T1000 (cell line): ENCODE measurements around the gene TLE2.
"Not testable (repeated sequence)": the region's sequence is repeated elsewhere in the genome, so short reads cannot be mapped to it uniquely, and the experiment has no call there.

Source experiments
- DNase-seq: peaks from one replicate; lab custom pipeline; 2025; ENCODE audit warnings: mixed read lengths; lab: John Stamatoyannopoulos, UW

TLE2 gene

DNA sequence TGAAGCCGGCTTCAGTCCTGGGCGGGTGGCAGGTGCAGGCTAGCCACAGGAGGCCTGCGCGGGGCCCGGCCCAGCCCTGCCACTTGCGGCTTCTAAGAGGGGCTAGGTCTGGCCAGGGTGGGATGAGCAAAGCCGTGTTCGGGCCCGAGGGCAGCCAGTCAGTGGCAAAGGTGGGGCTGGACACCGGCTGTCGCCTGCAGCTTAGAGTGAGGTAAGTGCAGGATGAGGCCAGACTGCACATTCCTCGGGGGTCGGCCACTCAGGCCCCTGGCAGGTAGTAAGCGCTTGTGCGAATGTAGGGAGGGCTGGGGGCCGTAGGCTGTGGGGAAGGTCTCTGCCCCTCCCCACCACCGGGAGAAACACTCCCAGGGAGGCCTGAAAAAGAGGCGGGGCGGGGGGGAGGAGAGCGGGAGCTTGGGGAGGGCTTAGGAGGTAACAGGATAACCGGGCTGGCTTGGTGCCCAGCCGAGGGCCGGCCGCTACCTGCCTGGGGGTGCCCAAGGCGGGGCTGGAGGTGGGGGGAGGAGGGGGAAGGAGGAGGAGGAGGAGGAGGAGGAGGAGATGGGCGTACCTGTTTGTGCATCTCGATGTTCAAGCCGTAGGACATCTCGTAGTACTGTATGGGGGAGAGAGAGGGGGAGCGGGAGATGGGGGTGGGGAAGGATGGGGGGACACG, 26.8 kb upstream of the TLE2 start:
- no peak for DNase-seq

DNA sequence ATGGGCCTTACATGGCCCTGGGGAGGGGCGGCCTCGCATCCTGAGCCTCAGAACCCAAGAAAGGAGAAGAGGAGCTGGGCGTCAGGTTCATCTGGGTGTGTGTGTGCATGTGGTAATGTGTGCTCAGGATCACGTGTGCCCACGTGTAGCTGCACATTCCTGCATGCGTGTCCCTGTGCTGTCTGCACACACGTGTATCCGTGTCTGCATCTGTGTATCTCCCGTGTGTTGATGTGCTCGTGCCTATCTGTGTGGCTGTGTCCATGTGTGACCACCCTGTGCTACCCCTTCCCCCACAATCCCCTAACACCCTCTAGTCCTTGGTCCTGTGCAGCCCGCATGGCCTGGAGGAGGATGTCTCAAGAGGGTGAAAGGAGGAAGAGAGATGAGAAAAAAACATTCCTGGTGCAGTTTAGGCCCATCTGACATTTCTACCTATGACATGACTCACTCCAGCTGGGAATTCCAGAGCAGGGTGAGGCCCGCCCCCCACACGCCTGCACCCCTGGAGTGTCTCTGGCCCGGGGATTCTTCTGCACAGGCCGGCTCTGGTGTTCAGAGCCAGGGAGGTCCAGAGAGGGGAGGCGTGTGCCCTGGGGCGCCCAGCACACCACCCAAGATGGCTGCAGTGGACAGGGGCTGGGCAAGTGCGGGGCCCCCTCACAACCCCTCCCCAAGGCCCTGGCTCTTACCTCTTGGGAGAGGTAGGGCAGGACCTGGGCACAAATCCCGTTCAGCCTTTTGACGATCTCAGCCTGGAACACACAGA, 26.1 kb upstream of the TLE2 start:
- DNase-seq = no peak

DNA sequence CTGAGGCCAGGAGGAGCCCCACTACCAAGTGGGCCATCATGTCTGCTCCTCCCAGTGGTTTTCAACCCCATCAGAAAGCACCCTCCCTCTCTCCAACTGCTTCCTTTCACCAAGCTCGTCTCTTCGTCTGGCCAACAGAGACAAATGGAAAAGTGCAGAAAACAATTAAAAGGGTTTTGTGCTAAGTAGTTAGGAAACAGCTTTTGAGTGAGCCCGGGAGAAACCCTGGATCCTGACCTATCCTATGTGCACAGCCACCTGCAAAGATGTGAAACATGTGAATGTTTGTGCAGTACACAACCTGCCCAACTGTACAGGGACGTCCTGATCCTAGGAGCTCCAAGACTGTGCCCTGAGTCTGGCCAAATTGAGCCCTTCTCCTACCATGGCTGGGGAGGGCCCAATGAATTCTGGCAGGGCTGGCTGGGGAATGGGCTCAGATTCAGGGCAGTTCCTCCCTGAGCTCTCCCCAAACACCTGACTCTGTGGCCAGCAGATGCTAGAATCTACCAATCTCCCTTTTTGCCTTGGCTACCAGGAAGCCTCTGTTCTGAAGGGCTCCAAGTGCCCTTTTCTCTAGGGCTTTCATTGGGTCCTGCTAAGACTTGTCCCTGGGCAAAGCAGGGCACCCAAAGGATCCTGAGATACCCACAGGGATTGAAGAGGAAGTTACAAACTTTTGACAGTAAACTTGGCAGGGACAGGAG, 25.3 kb upstream of the TLE2 start:
- no peak for DNase-seq

DNA sequence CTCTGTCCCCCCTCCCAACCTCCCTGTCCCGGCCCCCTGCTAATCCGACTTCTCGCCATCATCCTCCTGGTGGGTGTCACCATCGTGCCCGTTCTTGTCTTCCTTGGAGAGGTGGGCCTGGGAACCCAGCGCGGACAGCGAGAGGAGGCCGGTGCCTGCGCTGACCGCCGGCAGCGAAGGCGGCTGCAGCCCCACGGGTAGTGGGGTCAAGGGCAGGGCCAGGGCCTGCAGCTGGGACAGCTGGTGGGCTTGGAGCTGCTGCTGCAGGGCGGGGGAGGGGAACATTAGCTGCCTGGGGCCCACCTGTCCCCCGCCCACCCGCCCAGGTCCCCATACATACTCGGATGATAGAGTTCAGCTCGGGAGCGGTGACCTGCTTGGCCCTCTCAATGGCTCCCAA, 24.7 kb upstream of the TLE2 start:
- DNase-seq = no peak

DNA sequence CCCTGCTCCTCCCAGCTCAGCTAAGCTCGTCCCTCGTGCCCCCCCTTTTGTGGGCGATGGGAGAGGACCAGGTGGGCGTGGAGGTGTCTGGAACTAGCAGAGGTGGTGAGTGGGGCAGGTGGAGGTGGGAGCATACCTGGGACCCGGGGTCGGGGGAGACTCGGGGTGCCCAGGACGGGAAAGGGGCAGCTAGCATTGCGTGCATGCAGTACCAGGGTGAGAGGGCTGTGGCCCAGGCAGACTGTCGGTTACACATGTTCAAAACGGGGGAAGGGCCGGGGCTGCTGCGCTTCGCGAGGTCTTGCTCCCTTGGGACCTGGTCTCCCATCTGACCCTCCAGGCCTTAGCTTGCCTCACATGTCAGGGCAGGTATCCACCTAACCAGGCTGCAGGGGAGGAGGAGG, 24.1 kb upstream of the TLE2 start:
- no peak for DNase-seq

DNA sequence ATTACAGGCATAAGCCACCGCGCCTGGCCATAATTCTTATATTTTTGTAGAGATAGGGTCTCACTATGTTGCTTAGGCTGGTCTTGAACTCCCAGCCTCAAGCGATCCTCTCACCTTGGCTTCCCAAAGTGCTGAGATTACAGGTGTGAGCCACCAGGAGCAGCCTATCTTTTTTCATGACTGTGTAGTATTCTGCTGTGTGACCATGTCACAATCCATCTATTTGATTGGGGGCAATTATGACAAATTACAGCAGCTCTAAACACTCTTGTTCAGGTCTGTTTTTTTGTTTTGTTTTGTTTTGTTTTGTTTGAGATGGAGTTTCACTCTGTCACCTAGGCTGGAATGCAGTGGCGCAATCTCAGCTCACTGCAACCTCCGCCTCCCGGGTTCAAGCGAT, 20.9 kb upstream of the TLE2 start:
- DNase-seq = not testable (repeated sequence)

DNA sequence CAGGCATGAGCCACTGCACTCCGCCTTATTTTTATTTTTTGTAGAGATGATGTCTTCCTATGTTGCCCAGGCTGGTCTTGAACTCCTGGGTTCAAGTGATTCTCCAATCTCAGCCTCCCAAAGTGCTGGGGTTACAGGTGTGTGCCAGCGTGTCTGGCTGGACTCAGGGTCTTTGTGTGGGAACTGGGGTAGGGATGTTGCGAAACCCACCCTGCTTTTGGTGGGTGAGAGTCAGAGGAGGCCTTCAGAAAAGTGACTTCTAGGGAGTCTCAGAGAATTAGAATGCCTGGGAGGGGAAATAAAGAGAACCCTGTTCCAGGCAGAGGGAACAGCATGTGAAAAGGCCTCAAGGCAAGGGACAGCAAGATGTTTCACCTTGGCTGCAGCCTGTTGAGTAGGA, 20.0 kb upstream of the TLE2 start:
- DNase-seq = no peak

DNA sequence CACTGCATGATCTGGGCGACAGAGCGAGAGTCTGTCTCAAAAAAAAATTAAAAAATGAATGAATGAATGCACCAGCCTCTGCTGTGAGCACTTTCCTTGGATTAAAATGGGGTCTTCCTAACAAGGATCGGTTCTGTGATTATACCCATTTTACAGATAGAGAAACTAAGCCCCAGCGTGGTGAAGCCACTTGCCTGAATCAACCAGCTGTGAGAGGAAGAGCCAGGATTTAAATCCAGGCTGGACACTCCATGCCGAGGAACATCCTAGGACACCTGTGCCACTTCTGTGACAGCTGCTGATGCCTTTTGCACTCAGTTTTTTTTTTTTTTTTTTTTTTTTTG, 19.1 kb upstream of the TLE2 start:
- DNase-seq = no peak

DNA sequence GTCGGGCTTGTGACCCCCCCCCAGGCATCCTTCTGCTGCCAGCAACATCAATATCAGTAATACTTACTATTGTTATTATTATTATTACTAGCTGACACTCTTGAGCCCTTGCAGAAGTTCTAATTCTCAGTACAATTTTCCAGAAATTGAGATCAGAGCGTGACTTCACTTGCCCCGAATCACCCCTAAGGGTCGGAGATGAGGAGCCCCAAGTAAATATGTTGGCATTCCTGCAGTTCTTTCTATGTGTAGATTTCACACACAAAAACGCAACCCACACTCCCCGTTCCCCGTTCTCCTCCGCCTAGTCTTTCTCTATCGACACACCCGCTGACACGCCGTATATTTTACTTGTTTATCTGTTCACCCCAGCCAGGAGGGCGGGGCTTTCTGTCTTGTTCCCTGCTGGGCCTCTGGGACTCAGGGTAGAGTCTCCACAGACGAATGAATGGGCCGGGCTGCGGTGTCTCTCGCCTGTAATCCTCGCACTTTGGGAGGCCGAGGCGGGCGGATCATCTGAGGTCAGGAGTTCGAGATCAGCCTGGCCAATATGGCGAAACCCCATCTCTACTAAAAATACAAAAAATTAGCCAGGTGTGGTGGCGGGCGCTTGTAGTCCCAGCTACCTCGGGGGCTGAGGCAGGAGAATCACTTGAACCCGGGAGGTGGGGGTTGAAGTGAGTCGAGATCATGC, 18.6 kb upstream of the TLE2 start:
- DNase-seq = peak; percentile 21

DNA sequence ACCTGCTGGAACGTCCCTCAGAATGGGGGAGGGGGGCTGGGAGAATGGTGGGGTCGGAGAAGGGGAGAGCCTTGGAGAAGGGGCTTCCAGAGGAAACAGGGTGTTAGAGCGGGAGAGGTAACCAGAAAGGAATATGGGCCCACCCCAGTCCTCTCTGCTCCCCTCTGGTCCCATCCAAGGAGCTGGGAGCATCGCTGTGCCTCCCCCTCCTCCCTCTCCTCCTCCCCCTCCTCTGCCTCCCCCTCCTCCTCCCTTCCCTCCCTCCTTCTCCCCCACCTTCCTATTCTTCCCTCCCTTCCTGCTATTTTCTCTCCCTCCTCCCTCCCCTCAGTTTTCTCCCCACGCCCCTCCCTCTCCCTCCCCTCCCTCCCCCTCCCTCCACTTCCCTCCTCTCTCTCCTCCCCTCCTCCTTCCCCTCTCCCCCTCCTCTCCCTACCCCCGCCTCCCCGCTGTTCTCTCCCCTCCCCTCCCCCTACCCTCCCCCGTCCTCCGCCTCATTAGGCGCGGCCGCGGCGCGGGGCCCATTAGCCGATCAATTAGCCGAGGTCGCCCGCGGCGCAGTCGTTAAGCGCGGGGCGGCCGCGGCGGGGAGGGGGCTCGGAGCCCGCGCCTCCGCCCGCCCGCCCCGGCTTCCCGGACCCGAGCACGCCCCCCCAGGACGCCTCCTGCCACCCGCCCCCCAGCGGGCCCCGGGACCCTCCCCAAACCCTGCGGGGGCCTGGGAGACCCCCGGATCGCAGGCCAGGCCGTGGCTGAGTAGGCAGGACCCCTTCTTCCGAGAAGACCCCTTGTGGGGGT, 17.8 kb upstream of the TLE2 start:
- DNase-seq = no peak

DNA sequence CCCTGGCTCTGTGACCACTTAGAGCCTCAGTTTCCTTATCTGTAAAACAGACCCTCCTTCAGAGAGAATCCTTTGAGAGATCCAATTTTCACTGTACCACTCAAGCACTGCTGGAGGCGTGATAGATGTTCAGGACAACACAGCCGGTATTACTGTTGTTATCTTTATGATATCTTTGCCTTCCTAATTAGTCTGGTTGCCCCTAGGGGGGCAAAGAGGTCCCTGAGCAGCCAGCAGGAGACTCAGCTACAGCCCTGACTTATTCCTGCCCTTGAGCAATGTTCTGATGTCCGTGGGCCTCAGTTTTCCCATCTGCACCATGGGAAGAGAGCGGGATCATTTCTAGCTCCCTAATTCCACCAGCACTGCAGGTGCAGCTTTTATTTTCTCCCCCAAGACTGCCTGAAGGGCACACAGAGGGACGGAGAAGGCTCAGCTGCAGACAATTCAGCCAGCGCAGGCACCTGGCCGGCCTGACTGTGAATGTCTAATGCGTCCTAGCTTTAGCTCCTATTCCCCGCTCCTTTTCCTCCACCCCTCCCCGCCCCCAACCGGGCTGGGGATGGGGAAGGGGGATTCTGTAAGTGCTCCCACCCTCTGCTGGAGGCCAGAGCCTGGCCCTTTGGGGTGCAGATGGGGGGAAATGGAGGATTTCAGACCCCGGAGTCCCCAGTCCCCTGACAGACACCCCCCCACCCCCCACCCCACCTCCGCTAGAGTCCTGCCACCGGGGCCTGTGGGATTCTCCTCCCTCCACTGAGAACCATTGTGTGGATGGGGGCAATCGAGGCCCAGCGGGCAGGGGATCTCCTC, 17.0 kb upstream of the TLE2 start:
- DNase-seq = no peak

DNA sequence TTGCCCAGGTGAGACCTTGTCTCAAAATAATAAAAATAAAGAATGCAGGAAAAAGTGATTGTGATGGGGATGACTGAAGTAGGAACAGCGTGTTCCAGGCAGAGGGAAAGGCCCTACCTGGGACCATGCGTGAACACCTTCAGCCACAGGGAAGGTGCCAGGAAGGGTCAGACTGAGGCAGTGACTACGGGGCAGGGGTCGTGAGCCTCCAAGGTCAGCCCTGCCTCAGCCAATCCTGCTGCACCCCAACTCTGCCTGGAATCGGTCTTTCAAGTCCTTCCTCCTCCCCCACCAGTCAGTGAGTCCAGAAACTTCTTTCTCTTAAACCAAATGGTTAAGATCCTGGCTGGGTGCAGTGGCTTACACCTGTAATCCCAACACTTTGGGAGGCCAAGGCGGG, 16.1 kb upstream of the TLE2 start:
- DNase-seq = no peak

DNA sequence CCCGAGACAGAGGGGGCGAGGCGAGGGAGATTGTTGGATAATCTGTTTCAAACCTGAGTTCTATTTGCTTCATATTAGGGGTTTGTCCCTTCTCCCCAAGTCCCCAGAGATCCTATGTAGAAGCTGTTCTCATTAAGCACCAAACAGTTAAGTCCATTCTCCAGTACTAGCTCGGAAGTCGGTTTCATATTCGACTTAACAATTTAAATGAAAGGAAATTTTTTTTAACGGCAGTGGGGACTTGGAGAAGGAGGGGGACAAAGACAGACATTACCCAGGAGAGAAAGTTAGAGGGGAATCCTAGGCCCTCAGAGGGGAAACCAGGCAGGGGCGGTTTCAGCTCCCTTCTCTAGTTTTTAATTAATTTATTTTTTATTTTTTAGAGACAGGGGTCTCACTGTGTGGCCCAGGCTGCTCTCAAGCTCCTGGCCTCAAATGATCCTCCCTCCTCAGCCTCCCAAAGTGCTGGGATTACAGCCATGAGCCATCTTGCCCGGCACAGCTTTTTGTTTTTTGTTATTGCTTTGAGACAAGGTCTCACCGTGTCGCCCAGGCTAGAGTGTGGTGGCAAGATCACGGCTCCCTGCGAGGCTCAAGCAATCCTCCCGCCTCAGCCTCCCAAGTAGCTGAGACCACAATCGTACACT, 13.7 kb upstream of the TLE2 start:
- no peak for DNase-seq

DNA sequence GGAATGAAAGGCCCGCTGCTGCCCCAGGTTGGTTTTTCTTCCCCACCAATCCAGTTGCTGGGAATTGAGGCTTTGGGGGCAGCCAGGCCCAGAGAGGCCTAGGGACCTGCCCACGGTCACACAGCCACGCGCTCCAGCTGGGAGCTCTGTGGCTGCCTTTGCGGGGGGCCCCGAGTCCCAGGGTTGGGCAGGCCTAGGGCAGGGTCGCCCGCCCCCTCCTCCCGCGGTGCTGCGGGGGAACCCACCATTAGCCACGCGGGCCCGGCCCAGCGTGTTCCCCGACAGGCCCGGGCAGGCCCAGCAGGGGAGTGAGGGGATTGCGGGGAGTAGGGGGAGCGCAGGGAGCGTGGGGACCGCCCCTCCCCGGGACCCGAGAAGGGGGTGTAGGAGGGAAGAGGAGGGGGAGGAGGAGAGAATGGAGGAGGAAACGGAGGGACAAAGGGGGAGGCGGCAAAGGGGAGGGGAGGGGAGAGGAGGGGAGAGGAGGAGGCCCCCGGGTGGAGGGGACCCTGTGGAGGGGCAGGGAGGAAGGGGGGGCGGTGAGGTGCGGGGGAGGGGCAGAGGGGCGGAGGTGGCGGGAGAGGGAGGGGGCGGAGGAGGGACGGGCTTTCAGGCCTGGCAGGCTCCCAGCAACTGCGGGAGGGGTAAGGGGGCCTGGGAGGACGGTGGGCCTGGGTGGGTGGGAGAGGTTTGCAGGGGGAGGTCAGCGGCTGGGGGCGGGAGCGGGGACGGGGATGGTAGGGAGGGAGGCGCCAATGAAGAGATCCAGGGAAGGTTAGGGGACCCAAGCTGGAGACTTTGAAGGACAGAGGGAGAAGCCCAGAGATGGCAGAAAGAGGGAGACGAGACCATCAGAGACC, 12.9 kb upstream of the TLE2 start:
- no peak for DNase-seq

DNA sequence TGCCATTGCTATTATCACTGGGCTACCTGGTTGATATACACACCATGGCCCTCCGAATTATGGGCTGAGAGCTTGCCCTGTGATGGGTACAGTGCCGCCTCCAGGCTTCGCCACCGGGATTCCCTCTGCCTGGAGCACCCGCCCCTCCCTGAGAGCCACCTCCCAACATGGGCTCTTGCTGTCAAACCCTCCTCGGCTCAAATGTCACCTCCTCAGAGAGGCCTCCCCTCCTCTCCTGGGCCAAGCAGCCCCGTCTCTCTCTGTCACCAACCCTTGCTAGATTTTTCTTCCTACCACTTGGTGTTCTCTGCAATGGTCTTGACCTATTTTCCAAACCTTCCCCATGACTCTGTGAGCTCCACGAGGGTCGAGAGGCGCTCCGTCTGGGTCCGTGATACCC, 12.2 kb upstream of the TLE2 start:
- DNase-seq = no peak

DNA sequence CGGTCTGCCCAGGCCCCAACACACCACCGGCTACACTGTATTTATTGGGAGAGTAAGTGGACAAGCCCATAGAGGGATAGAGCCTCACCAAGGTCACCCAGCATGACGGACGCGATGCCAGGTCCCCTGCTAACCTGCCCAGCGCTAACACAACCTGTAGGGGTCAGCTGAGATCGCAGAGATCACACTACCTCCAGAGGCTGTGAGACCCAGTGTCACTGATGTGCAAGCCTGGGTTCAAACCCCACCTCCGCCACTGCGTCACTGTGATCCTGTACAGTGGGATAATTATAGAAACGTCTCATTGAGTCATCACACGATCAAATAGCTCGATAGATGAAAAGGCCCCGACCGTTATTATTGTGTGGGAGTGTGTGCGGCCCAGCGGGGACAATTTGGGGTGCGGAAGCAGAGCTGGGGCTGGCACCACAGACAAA, 10.6 kb upstream of the TLE2 start:
- no peak for DNase-seq

DNA sequence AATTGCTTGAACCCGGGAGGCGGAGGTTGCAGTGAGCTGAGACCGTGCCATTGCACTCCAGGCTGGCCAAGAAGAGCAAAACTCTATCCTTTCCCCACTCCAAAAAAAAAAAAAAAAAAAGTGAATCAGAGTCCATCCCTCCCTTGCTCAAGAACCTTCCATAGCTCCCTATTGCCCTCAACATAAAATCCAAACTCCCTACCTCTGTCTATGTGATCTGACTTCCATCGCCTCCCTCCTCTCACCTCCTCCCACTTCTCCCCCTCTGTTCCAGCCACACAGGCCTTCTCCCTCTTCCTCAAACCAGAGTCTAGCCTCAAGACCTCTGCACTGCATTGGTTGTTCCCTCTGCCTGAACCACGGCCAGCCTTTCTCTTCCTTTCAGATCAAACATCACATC, 10.0 kb upstream of the TLE2 start:
- no peak for DNase-seq

DNA sequence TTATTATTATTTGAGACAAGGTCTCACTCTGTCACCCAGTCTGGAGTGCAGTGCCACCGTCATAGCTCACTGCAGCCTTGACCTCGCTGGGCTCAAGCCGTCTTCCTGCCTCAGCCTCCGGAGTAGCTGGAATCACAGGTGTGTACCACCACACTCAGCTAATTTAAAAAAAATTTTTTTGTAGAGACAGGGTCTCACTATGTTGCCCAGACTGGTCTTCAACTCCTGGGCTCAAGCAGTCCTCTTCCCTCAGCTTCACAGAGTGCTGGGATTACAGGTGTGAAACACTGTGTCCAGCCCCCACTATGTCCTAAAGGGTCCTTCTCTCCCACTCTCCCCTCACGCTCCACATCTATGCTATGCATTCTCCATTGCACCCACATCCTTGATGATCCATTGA, 9.1 kb upstream of the TLE2 start:
- DNase-seq = no peak

DNA sequence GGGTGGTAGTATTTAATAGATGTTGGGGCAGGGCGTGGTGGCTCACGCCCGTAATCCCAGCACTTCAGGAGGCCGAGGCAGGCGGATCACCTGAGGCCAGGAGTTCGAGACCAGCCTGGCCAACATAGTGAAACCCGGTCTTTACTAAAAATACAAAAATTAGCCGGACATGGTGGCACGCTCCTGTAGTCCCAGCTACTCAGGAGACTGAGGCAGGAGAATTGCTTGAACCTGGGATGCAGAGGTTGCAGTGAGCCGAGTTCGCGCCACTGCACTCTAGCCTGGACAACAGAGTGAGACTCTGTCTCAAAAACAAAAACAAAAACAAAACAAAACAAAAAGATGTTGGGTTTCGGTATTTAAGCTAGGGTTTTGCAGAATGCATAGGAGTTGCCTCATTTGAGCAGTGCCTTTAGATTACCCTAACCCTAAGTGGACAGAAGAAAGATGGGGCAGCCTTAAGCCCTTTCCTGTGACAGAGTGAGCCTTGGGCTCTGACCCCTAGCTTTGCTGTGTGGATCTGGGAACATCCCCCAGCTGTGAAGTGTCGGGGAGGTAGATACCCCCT, 8.0 kb upstream of the TLE2 start:
- DNase-seq = not testable (repeated sequence)
